ENCODE measurements around the gene CPA5.

CPA5 gene

DNA sequence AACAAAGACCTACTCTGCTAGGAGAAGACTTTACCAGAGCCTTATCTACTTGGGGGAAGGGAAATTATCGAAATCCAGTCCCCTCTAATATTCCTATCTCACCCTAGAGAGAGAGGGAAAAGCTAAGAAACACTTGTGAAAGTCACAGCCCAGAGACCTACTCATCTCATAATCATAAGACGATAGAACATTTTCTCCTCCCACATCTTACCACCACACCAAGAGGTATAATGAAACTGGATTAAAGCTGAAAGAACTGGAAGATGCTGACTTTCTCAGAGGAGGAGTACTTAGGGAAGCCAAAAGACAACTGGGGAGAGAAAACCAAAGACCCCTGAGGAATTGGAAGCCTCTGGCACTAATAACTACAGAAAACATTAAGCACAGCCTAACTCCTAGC is 10.8 kb upstream of the CPA5 start:
- DNase-seq, result no peak

DNA sequence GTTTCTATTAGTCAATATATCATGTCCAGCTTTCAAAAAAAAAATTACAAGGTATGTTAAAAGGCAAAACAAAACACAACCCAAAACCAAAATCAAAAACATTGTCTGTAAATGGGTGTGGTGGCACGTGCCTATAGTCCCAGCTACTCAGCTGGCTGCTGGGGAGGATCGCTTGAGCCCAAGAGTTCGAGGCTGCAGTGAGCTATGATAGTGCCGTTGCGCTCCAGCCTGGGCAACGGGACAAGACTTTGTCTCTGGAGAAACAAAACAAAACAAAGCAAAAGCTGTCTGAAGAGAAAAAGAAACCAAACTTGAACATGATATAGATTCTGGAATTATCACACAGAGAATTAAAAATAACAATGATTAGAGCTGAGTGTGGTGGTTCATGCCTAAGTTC is 10.3 kb upstream of the CPA5 start:
- no peak for DNase-seq

DNA sequence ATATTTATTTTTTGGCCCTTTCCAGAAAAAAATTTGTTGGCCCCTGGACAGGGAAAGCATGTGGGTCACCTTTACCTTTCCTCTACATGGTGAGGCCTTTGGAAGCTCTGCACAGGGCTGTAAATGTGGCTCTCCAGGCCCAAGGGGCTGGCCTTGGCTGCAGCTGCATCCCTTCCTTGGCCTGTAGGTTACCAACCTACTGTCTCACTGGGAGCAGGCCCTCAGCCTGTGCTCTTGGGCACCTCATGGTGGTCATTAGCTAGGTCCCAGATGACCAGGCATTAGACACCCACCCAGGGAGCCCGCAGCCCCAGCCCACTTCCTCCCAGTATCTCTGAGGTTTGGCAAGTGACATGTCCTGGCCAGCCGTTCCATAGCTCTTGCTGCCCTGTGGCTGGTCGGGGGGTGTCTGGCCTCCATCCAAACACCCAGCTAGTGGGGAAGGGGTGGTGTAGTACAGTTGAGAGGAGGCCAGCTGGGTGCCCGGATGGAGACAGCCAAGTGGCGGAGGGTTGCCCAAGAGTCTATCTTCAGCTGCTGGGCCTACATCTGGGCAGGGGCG is 7.1 kb upstream of the CPA5 start:
- no peak for DNase-seq

DNA sequence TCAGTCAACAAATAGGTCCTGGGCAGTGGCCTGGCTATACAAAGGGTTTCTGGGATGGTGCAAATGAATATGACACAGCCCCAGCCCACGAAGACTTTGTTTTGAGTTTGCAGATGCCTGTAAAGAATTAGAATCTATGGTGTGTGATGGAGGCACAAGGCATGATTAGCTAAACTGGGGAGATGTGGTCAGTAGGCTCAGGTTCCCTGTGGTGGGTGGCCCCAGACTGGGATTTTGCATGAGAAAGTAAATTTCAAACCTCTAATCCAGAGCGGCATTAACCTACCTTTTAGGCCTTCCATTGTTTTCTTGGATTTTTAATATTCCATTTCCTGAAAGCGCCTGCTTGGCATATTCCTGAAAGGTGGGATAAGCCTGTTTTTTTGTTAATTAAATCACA is 6.4 kb upstream of the CPA5 start:
- no peak for DNase-seq

DNA sequence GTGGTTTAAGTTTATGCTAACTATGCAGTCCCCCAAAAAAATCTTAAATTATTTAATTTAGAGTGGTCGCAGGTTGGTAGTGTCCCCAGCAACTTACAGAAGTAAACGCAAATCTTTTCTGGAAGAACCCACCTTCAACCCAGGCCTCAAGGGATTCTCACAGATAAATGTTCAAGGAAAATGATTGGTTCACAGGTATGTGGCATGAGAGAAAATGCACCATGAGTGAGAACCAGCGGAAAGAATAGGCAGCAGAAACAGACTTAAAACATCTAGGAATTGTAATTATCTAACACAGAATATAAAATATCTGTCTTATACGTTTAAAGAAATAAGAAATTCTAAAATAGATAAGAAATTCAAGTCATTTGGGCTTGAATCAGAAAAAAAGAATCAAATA is 2.7 kb upstream of the CPA5 start:
- no peak for DNase-seq

DNA sequence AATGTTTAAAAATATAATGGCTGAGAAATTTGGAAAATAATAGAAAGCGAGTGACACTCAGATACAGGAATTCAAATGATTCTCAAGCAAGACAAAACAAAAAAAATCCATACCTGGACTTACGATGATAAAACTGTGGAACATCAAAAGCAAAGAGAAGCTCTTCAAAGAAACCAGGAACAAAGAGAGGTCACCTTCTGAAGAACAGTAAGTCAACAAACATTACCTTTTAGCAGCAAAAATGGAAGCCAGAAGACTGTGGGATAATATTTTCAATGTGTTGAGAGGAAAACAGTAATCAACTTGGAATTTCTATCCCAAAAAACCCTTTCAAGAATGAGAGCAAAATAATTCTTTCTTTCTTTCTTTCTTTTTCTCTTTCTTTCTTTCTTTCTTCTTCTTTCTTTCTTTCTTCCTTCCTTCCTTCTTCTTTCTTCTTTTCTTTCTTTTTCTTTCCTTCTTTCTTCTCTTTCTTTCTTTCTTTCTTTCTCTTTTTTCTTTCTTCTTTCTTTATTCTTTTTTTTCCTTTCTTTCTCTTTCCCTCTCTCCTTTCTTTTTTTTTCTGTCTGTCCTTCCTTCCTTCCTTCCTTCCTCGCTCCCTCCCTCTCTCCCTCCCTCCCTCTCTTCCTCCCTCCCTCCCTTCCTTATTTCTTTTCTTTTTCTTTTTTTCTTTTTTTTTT is 1.8 kb upstream of the CPA5 start:
- DNase-seq, result no peak

DNA sequence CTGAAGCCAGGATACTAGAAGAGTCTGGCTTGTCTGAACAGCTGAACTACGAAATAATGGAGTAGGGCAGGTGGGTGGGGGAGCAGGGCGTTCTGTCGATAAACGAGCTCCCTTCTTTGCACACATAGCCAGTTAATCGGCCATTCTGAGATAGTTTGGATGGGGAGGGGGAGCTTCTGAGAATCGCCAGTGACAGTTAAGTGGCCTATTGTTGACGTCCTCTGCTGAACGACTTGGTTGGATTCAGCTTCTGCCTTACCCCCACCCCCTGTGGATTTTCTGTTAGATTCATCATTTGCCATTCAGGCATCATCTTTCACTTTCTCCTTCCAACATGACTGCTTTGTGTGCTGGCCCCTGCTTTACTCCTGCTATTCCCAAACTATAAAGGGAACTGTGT is 520 bp downstream of the CPA5 start:
- no peak for DNase-seq

DNA sequence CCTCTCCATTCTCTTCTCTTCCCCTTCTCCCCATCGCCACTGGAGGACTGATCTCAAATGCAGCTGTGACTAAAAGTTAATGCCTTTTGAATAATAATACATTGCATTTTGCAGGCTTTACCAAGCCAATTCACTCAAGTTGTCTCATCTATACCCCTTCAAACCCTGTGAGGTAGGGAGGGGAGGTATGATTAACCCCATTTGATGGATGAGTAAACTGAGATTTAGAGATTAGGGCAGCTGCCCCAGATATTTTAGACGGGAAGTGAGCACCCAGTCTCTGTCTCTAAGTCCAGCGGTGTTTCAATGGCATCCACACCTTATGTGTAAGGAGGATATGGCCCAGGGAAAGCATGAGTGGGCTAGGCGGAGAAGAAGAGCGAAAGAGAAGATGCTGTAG is 1.1 kb downstream of the CPA5 start:
- no peak for DNase-seq

DNA sequence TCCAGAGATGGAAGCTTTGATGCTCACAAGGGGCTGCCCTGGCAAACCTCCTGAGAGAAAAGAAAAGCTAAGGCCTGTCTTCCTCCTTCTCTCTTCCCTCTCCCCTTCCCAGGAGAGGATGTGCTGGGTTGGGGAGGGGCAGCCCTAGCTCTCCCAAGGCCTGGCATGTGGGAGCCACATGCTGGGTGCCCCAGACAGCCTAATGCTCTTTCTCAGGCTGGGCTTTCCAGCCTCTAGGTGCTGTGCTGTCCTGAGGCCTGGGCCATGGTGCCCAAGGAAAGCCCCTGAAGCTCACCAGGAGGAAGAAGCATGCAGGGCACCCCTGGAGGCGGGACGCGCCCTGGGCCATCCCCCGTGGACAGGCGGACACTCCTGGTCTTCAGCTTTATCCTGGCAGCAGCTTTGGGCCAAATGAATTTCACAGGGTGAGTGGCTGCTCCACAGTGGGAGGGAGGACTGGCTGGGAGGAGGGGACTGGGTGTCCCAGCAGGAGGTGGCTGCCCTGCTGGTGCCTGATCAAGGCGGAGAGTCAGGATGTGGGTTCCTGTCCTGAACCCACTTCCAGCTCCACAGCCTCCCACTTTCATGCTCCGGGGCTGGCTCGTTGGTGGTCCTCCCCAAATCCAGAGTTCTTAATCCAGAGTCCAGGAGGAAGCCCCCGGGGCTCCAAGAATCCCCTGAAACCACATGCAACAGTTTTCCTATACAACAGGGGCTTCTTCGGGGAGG is 1.7 kb downstream of the CPA5 start:
- DNase-seq, result no peak

DNA sequence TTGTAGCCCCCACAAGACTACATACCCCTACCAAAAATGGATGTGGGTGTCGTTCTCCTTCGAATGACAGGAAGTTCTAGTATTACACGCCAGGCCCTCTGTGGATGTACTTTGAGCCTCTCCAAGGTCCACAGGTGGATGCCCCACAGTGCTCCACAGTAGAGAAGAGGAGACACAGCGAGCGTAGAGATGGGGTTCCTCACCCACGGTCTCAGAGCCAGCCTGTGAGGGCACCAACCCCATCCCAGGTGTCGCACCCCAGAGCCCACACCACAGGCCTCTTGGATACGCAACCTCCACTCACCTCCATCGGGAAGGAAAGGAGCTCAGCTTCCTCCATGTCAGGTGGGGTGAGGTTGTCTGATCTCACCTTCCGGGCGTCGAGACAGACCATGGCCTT is 2.3 kb downstream of the CPA5 start:
- no peak for DNase-seq

DNA sequence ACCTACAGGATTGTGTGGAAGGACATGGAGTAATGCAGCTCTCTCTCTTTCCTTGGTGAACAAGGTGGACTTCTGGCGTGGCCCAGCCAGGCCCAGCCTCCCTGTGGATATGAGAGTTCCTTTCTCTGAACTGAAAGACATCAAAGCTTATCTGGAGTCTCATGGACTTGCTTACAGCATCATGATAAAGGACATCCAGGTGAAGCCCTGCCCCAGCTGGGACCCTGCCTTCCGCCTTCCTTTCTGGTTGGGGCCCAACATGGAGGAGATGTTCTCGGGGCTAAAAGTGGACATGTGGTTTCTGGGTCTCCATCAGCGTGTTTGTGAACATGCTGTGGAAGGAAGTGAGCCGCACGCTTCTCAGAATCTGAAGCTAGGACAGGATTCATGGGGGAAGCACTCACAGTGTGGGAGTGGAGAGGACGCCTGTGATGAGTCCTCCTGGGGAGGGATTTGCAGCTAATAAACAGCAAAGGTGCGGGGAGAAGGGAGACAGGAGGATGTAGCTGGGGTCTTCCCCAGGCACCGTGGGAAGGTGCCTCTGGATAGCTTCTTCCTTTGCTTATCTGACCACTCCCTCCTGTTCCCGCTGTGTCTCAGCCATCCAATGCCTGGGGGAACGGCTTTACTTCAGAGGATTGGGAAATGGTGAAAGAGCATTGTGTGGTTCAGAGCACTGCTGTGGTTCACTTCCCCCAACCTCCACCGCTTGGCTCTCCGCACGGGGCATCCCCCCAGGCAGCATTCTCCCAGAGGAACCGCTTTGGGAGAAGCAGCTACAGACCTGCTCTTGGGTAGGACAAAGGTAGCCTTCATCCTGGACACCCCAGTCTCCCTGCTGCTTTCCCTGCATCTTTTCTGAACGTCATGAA is 5.5 kb downstream of the CPA5 start:
- no peak for DNase-seq

DNA sequence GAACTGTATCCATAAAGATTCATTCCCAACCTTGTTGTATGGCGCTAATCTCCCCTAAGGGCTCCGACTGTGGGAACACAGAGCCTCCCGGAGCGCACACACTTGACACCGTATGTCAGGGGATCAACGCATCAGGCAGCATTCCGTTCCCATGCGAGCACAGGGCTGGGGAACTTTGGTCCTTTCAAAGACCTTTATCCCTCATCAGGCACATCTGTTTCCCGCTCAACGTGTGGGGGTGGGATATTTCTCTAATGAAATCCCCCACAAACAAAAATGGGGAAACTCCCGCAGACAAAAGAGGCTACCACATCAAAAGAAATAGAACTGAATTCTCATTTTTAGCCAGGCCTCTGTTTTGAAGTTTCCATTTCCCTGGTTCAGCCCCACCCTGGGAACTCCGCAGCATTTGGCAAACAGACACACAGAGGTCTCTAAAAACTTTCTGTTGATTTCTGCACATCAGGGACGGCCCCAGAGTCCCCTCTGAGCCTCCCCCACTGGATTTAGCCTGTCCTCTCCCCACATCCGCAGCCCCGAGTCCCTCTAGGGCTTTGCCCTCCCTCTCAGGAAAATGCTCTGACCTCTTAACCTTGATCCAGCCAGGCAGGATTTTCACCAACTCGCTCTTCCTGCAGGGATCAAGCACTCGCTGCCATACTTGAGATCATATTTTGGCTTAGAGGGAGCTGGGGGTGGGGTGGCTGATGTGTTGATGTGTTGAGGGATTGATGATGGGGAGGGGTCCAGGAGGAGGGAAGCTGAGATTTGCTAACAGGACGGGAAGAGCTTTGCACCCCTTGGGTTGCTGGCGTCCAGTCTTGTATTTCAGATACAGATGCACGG is 6.6 kb downstream of the CPA5 start:
- no peak for DNase-seq

DNA sequence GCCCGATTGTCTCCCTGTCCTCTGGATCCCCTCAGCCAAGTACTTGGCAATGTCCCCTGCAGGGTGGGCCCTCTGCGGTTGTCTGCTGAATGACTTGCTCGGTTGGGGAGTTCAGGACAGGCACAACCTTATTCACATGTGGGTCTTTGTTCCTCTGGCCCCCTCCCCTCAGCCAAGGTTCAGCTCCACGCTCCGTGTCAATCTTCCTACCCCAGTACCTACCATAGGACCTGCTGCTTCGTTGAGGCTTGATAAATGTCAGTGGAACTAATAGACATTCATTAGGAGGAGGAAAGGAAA is 7.1 kb downstream of the CPA5 start:
- DNase-seq, result no peak

DNA sequence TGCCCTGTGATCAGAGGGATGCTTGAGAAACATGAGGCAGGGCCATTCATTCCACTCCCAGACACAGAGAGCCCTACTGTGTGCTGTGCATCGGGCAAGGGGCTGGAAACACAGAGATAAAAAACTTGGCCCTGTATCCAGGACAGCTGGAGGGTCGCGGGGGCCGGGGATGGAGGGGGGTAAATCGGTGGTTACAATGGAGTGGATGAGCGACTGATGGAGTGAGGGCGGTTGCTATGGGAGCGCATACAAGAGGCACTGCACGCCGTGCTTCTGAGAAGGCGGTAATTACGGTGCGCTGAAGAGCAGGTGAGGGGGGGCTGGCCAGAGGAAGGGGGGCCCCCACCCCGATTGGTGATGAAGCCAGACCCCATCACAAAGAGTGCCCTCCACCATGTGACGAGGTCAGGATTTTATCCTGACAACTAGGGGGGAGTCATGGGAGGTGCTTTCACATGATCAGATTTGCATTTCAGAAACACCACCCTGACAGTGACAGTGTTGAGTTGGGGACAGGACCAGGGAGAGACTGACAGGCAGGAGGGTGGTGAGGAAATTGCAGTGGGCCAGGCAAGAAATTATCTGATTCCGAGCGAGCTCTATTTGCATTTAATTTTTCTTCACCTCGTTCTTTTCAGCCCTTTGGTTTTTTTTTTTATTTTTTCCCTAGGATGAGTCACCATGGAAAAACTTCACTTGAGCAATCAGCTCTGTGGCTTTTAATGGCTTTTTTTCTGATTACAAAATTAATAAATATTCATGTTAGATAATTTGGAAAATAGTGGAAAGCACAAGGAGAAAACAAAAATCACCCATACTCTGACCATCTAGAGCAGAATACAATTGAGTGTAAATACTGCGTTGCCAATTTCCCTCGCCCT is 7.8 kb downstream of the CPA5 start:
- DNase-seq, result no peak

DNA sequence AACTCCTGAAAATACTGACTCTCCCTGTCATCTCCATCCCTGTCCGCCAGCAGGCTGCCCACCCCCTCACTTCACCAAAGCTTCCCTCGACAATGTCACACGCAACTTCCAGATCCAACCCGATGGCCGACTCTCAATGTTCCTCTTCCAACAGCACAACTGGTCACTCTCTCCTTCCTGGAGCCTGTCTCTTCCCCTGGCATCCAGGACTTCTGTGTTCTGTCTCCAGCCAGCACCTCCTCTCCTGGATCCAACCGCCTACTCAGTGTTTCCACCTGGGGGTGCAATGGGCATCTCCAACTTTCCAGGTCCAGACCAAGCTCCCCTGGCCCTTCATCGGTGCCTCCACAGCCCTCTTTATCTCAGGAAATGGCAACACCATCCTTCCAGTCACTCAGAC is 8.6 kb downstream of the CPA5 start:
- DNase-seq, result no peak

DNA sequence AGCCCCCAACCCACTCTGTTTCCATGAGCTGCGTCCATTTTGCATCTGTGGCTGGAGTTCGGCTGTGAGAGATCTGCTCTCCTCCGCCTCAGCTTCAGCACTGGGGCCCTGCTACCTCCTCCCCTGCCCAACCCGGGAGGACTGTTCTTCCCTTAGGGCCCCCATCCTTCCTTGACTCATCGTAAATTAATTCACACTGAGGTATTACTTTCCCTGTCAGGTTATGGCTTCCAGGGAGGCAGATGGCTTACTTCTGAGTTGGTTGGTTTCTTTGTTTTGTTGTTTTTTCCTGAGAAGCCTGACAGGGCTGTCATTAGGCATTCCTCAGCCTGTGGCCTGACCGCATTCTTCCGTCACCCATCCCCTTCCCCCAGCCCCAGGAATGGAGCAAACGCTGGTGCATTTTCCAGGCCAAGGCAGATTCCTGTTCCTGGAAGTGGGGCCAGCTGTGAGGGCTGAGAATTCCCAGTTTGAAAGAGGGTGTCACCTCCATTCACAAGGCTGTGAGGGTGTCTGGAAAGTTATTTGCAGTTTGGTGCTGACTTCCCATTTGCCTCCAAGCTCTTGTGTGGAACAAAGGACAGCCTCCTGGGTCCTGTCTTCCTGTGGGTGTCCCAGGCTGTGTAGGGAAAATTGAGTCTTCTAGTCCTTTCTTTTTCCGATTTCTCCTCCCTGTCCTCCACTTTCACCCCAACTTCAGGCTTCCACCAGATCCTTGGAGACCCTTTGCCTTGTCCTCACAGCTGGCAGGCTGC is 11.7 kb downstream of the CPA5 start:
- no peak for DNase-seq

DNA sequence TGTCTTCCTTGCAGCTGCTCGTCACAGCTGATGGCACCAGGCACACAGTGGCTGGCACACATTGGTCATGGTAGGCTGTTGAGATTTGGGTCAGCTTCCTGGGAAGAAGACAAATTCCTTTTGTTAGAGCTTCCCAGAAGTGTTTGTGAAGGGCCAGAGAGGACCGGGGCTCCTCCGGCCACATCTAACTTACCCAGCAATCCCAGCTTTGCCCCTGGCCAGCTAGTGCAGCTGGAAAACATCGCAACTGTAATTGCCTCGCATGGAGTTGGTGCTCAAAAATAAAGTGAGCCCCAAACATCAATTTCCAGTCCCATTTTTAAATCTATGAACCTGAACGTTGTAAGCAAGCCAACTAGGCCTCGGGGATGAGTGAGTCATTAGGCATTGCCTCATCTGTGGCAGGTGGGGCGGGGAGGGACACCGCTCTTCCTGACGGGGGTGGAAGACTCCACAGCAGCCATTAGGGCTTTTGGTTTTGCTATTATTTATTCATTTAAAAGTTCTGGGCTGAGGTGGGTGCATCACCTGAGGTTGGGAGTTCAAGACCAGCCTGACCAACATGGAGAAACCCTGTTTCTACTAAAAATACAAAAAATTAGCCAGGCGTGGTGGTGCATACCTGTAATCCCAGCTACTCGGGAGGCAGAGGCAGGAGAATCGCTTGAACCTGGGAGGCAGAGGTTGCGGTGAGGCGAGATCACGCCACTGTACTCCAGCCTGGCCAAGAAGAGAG is 12.4 kb downstream of the CPA5 start:
- DNase-seq, result no peak

DNA sequence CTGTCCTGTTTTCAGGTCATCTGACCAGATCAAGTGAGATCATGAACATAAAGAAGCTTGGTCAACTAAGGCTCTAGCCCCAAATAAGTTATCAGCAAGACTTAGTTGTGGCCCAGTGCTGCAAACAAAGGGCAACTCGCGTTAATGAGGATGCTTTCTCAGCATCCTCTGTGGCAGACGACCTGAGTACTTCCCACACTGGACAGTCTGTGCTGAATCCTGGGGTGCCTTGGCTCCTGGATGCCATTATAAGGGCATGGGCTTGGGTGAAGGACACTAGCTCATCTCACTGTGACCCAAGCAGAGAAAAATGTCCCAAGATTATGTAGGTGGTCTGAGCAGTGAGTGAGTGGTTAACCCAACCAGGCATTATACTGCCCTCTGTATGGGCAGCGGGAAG is 13.9 kb downstream of the CPA5 start:
- DNase-seq, result no peak

DNA sequence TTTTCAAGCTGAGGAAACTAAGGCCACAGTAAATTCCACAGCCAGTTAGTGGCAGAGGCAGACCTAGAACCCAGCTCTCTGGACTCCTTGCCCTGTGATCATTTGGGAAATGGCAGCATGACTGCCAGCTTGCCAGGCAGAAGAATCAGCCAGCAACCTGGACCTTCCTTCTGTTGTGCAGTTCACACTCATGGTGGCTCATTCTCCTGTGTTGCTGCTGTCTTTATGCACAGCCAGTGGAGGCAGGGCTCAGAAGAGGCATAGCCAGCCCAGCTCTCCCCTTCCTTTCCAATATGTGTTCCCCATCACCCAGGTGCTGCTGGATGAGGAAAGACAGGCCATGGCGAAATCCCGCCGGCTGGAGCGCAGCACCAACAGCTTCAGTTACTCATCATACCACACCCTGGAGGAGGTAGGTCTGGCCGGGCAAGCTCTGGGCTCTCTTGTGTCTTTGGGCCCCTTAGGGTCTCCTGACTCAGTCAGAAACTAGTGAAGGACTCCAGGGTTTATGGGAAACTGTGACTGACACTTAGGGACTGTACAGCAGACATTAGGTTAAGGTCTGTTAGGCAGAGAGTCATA is 14.8 kb downstream of the CPA5 start:
- DNase-seq, result no peak

DNA sequence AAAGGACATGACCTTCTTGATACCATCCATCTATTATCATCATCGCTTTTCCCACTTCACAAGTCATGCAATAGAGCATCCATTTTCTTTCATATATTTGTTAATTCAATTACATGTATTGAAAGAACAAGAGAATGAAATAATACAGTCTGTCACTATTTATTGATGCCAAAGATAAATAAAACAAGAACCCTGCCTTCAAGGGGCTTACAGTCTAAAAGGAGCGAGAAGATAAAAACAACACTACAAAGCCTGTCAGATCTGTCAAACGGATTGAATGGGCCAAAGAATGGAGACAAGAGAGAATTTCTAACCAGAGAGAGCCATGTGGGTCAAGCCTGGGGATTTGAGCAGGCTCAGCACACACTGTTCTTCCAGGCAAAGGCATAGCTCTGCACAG is 15.9 kb downstream of the CPA5 start:
- DNase-seq, result no peak
